Activated CD4-positive, alpha-beta T cell treated with anti-CD3 and anti-CD28 coated beads for 36 hours (primary cell): Measurements from ENCODE around the gene KCNK3. TPM values are rescaled to one million over a fixed set of nuclear protein-coding genes. Genes with fewer than 3 reads are reported as not detected.

Experiments used
- ATAC-seq: fragments of 200-7000 bp; cut with Tn5 transposase; one replicate; pipeline ENCODE4 v1.10.0; 2021; ENCODE audit warnings: mild to moderate bottlenecking, moderate library complexity
- CTCF ChIA-PET: fragments of 350-600 bp; sonication (Branson Sonifier 250); formaldehyde crosslinking; loops from one replicate; lab custom pipeline; 2021; ENCODE audit warnings: antibody characterized with exemption; lab: Charles Lee
- POLR2A ChIA-PET: fragments of 350-600 bp; sonication (Branson Sonifier 250); formaldehyde crosslinking; loops from one replicate; lab custom pipeline; 2021; ENCODE audit warnings: antibody characterized with exemption, inconsistent platforms; lab: Charles Lee
- DNase-seq: peaks from one replicate; pipeline ENCODE4 v3.0.0-alpha.2; 2020
- H3K27ac Mint-ChIP-seq: one replicate; pipeline ENCODE4 v1.8.0; 2021; ENCODE audit warnings: mixed read lengths
- H3K27me3 Mint-ChIP-seq: one replicate; pipeline ENCODE4 v1.8.0; 2021; ENCODE audit warnings: mixed read lengths
- H3K36me3 Mint-ChIP-seq: one replicate; pipeline ENCODE4 v1.8.0; 2021; ENCODE audit warnings: low read depth, mixed read lengths
- H3K4me1 Mint-ChIP-seq: one replicate; pipeline ENCODE4 v1.8.0; 2021; ENCODE audit warnings: mixed read lengths
- H3K4me3 Mint-ChIP-seq: one replicate; pipeline ENCODE4 v1.8.0; 2021; ENCODE audit warnings: mild to moderate bottlenecking, moderate library complexity, mixed read lengths
- H3K9me3 Mint-ChIP-seq: one replicate; pipeline ENCODE4 v1.8.0; 2021; ENCODE audit warnings: low read depth, mixed read lengths
- intact Hi-C, 2 experiments: fragments of 100-400 bp; cut with DNase I in 1 of 2; cut with micrococcal nuclease in 1 of 2; formaldehyde crosslinking; loops; one replicate each; pipeline versions ENCODE4 v1.14.2 to v1.15.1; 2022 to 2024; cut with DNase I, micrococcal nuclease
- total RNA-seq, 2 experiments: library from RNA; stranded (reverse); gene quantifications; one replicate each; pipeline ENCODE4 v1.2.3, GENCODE V29; 2021

KCNK3 gene
- total RNA-seq, 2 experiments from 2014 or later: not detected

DNA sequence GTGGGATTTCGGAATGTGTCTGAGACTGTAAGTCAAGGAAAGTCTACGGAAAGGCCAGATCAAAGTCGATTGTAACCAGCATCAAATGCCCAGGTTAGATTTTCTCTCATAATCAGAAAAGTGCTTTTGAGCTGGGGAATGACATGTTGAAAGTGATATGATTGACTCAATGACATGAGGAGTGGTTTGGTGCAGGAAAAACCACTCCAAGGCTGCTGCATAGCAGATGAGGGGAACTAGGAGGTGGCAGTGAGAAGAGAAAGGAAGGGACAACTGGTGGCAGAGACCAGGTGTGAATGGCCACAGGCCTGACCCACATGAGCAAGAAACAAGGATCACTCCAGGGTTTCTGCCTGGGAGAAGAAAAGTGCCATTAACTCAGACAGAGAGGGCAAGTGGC, 72.4 kb downstream of the KCNK3 start:
- ATAC-seq (no peak), DNase-seq (no peak)
- Mint-ChIP-seq H3K4me1 (peaks cover 39% of the 10 kb centered on the region), H3K27ac (peak overlapping the region; percentile 78), H3K27me3 (no peaks in the 10 kb centered on the region), H3K36me3 (peaks cover 1% of the 10 kb centered on the region), H3K4me3 (peak overlapping the region; percentile 85), H3K9me3 (no peaks in the 10 kb centered on the region)
- intact Hi-C loops: loop anchor here (1.0 to 5.0 kb wide), 4 partner anchors 20 to 888 kb away; partner anchors contain the start of genes ADGRF3 (in 1 of the 2), ASXL2 (in 1 of the 2), RAB10 (in 1 of the 2) and SELENOI (in 1 of the 2)
- ChIA-PET POLR2A (no interaction called here), CTCF (interaction anchor here (0.6 to 1.8 kb wide), 5 partner anchors 14 to 369 kb away, joined by 3 read pairs; no protein-coding TSS in a partner anchor)

DNA sequence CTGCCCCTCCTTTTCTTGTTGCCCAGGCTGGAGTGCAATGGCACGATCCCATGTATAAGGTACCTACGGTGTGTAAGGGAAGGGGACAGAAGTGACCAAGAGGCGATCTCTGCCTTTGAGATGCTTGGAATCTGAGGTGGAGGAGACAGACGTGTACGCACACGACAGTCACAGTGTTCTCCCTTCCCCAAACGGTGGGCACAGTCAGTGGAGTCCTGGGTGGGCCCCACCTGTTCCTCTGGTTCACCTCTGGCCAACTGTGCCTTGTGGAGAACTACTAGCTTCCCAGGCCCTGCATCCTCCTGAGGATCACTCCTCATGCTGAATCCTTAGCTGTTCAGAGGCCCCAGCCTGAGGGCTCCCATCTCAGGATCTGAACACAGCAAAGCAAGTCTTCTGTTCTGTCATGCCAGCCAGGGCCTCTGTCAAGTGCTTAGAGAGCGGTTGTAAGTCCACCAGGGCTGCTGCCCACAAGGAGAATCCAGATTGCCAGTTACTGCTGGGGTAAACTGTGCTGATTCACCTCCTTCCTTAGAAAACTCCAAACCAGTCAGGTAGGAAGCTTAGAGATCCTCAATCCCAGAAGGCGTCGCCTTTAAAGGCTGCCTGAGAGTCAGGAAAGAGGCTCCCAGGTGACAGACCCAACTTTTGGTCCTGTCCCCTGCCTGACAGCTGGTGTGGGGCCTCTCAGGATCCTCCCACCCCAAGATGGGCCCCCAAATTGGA, 73.1 kb downstream of the KCNK3 start:
- intact Hi-C loops: no loop called here
- ATAC-seq (no peak), DNase-seq (no peak)
- peak overlapping the region; percentile 78 for H3K27ac Mint-ChIP-seq
- peaks cover 1% of the 10 kb centered on the region for H3K36me3 Mint-ChIP-seq
- peak overlapping the region; percentile 85 for H3K4me3 Mint-ChIP-seq
- H3K27me3 Mint-ChIP-seq: no peaks in the 10 kb centered on the region
- CTCF ChIA-PET: interaction anchor here (0.6 to 1.8 kb wide), 2 partner anchors 17 to 88 kb away, joined by 3 read pairs; no protein-coding TSS in a partner anchor
- POLR2A ChIA-PET: no interaction called here
- peaks cover 45% of the 10 kb centered on the region for H3K4me1 Mint-ChIP-seq
- no peaks in the 10 kb centered on the region for H3K9me3 Mint-ChIP-seq

DNA sequence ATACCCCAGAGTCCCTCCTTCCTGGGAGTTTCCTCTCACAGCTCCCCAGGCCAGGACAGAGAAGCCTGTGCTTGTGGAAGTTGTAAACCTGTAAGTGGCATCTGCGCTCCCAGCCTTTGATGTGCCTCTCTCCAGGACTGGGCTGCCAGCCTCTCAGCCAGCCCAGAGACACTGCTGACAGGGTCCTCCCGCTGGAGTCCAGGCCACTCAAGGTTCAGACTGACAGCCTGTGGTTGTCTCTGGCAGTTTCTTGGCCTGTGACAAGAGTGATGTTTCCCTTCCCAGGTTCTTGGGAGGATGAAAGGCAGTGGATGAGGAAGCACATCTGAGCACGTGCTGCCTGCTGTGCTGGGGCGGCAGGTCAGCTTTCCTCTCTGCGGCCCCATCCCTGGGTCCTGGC, 74.6 kb downstream of the KCNK3 start:
- intact Hi-C loops: no loop called here
- Mint-ChIP-seq H3K4me3 (no peak overlapping the region), H3K27ac (peak overlapping the region; percentile 44), H3K27me3 (no peaks in the 10 kb centered on the region), H3K9me3 (no peaks in the 10 kb centered on the region), H3K36me3 (peaks cover 8% of the 10 kb centered on the region), H3K4me1 (peaks cover 58% of the 10 kb centered on the region)
- ChIA-PET POLR2A (interaction anchor here (0.6 kb wide), 1 partner anchor 83 kb away, joined by 3 read pairs; no protein-coding TSS in a partner anchor), CTCF (no interaction called here)
- ATAC-seq: no peak
- DNase-seq: no peak

DNA sequence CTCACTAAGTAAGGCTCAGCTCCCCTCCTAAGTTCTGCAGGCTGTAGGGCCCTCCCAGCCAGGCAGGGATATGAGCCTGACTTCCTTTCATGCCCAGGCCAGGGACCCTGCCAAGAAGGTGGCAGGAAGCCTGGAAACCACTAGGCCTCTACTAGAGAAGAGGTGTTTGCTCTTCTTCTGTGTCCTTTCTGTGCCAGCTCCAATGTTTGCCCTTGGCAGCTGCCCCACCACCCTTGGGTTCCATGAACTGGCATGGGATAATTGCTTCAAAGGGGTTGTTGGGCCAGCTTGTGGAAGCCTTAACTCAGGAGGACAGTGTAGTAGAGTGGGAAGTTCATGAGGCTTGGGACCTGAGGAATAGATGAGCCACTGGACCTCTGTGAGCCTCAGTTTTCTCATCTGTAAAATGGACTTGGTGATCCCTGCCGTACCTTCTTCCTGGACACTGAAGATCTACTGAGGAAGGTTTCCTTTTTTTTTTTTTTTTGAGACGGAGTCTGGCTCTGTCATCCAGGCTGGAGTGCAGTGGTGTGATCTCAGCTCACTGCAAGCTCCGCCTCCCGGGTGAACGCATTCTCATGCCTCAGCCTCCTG, 75.5 kb downstream of the KCNK3 start:
- H3K4me1 Mint-ChIP-seq: peaks cover 66% of the 10 kb centered on the region
- CTCF ChIA-PET: interaction anchor here (1.4 kb wide), 1 partner anchor 43 kb away, joined by 3 read pairs; no protein-coding TSS in a partner anchor
- no peak overlapping the region for H3K4me3 Mint-ChIP-seq
- H3K27ac Mint-ChIP-seq: no peak overlapping the region
- H3K36me3 Mint-ChIP-seq: peaks cover 8% of the 10 kb centered on the region
- ATAC-seq (no peak), DNase-seq (no peak)
- no peaks in the 10 kb centered on the region for H3K27me3 Mint-ChIP-seq
- POLR2A ChIA-PET: interaction anchor here (0.6 kb wide), 3 partner anchors 82 to 468 kb away, joined by 3 to 8 read pairs (median 3); no protein-coding TSS in a partner anchor
- H3K9me3 Mint-ChIP-seq: no peaks in the 10 kb centered on the region
- intact Hi-C loops: no loop called here

DNA sequence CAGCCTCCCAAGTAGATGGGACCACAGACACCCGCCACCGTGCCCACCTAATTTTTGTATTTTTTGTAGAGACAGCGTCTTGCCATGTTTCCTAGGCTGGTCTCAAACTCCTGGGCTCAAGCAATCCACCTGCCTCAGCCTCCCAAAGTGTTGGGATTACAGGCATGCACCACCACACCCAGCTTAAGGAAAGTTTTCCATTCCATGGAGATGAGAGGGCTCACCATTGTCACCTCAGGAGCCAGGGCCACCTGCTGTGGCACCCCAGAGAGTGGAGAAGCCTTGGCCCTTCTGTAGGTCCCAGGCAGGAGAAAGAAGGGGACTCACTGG, 76.2 kb downstream of the KCNK3 start:
- DNase-seq (no peak), ATAC-seq (no peak)
- Mint-ChIP-seq H3K4me3 (no peak overlapping the region), H3K27ac (peak overlapping the region; percentile 60), H3K9me3 (no peaks in the 10 kb centered on the region), H3K27me3 (no peaks in the 10 kb centered on the region), H3K36me3 (peaks cover 8% of the 10 kb centered on the region), H3K4me1 (peaks cover 64% of the 10 kb centered on the region)
- POLR2A ChIA-PET: interaction anchor here (0.6 kb wide), 1 partner anchor 468 kb away, joined by 3 read pairs; no protein-coding TSS in a partner anchor
- intact Hi-C loops: no loop called here
- CTCF ChIA-PET: interaction anchor here (0.7 to 1.4 kb wide), 2 partner anchors 36 to 42 kb away, joined by 3 read pairs; no protein-coding TSS in a partner anchor

DNA sequence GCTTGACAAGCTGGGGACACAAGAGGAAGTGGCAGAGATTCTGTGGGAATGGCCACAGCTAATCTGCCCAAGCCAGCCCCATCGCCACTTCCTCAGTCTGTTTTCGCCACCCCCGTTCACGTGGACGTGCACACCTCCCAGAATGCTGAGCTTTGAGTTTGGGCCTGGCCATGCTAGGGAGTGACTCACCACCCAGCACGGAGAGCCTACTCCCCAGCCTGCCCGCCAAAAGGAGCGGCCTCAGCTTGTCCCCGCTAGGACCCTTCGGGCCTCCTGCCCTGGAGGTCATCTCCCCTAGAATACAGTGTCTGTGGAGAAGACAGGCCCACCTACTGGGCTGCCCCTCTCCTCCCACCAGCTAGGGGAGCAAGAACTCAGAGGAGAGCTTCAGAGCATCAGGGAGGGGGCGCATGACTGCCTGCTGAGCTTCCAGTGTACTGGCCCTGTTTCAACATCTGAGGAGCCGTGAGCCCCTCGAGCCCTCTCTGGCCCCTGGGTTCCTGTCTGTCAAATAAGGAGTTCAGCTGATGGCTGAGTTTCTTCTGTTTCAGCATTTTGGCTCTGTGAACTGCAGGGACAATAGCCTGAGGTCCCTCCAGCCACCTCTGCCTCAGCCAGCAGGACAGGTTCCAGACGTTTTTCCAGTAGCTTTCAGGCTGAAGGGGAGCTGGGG, 76.7 kb downstream of the KCNK3 start:
- POLR2A ChIA-PET: no interaction called here
- intact Hi-C loops: no loop called here
- H3K27ac Mint-ChIP-seq: peak overlapping the region; percentile 60
- no peak overlapping the region for H3K4me3 Mint-ChIP-seq
- CTCF ChIA-PET: interaction anchor here (0.7 to 1.4 kb wide), 2 partner anchors 36 to 42 kb away, joined by 3 read pairs; no protein-coding TSS in a partner anchor
- ATAC-seq (peak; percentile 31), DNase-seq (peak; percentile 47)
- H3K9me3 Mint-ChIP-seq: no peaks in the 10 kb centered on the region
- no peaks in the 10 kb centered on the region for H3K27me3 Mint-ChIP-seq
- peaks cover 64% of the 10 kb centered on the region for H3K4me1 Mint-ChIP-seq
- H3K36me3 Mint-ChIP-seq: peaks cover 8% of the 10 kb centered on the region

DNA sequence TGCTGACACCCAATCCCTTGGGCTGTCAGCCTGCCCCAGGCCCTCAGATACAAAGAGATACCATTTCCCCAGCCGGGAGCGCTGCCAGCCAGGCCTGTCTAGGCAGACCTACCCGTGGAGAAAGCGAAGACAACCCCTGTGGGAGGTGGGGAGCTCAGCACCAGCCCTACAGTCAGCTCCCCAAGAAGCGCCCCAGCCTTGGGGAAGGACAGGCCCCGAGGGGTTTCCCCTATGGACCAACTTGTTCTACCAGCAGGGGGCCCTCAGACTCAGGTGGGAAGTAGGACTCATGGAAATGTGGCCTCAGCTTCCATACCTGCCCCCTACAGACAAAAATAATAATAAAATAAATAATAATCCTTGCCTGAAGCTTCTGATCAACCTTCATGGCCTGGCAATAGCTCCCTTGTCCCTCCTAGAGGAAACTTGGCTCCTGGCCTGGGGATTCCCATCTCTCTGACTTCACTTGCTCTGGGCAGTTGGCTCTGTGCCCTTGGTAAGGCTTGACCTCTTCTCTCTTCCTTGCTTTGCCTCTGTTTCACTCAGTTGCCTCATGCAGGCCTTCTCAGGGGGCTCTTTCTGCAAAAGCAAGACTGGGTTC, 78.6 kb downstream of the KCNK3 start:
- DNase-seq: peak; percentile 64
- Mint-ChIP-seq H3K4me3 (no peak overlapping the region), H3K36me3 (peaks cover 8% of the 10 kb centered on the region), H3K4me1 (peaks cover 51% of the 10 kb centered on the region), H3K27me3 (no peaks in the 10 kb centered on the region), H3K9me3 (no peaks in the 10 kb centered on the region), H3K27ac (peak overlapping the region; percentile 58)
- POLR2A ChIA-PET: interaction anchor here (0.6 kb wide), 1 partner anchor 41 kb away, joined by 5 read pairs; no protein-coding TSS in a partner anchor
- ATAC-seq: peak; percentile 28
- CTCF ChIA-PET: interaction anchor here (0.6 to 1.3 kb wide), 5 partner anchors 13 to 1529 kb away, joined by 3 to 5 read pairs (median 3); no protein-coding TSS in a partner anchor
- intact Hi-C loops: no loop called here

DNA sequence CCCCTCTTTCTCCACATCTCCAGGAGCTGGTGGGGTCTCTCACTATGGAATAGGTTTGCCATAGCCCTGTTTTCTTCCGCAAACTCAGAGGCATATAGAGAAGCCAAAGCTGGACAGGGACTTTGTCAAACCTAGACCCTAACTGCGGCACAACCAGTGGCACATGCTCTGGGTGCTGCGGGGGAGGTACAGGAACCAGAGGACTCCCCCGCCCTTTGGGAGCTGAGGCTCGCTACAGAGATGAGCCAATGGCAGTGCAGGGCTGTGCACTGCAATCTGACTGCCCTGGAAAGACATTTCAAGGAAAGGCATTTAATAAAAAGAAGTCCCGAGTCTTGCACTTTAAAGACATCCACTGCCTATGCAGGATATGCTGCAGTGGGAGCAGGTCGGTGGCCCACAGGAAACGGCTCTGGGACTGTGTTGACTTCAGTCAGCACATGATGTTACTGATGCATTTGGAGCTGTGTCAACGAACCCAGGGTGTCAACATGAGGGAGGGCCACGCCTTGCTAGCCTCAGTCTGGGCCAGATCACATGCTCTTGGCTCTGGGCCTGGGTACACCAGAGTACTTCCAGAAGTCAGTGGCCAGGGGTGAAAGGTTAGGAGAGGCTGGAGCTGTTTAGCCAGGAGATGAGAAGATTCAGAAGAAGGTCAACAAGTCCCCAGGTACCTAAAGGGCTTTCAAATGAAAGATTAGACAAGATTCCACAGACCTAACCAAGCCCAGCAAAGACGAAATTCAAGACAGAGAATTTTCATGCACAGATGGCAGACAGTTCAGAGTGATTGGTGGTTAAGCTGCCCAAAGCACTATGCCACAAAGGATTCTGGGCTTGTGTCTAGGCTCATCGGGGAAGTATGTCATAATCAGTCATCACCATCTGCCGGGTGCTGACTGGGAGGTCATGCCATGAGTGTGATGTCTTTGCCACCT, 79.8 kb downstream of the KCNK3 start:
- H3K4me1 Mint-ChIP-seq: peaks cover 41% of the 10 kb centered on the region
- peak overlapping the region; percentile 49 for H3K27ac Mint-ChIP-seq
- no peaks in the 10 kb centered on the region for H3K27me3 Mint-ChIP-seq
- intact Hi-C loops: no loop called here
- DNase-seq (peak; percentile 55), ATAC-seq (peak; percentile 77)
- no peaks in the 10 kb centered on the region for H3K9me3 Mint-ChIP-seq
- ChIA-PET CTCF (interaction anchor here (0.7 to 1.3 kb wide), 3 partner anchors 10 to 74 kb away, joined by 4 read pairs; no protein-coding TSS in a partner anchor), POLR2A (no interaction called here)
- no peak overlapping the region for H3K4me3 Mint-ChIP-seq
- peaks cover 14% of the 10 kb centered on the region for H3K36me3 Mint-ChIP-seq

DNA sequence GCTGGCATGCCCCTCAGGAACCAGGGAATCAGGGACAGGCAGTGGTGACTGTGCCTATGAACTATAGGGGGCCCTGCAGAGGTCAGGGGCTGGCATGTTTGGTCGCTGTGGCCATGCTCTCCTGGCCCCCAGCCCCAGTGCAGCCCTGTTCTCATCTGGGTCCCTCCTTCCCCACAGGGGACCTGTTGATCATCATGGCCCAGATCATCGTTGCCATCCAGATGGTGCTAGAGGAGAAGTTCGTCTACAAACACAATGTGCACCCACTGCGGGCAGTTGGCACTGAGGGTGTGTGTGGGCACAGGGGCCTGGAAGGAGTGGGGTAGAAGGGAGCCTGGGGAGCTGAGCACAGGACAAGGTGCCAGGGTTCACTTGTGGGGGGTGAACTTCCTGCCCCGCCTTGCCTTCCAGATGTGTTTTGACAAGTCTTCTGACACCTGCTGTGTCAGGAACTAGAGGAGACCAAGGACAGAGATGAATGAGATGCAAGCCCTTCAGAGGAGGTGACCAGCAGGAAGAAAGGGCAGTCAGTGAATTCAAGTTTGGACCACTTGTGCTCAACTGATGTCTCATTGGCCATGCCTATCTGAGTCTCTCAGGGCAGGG, 83.8 kb downstream of the KCNK3 start:
- ChIA-PET POLR2A (no interaction called here), CTCF (no interaction called here)
- intact Hi-C loops: no loop called here
- Mint-ChIP-seq H3K4me1 (peaks cover 30% of the 10 kb centered on the region), H3K27ac (peak overlapping the region; percentile 47), H3K4me3 (no peak overlapping the region), H3K9me3 (no peaks in the 10 kb centered on the region), H3K27me3 (no peaks in the 10 kb centered on the region), H3K36me3 (peaks cover 34% of the 10 kb centered on the region)
- ATAC-seq: no peak
- no peak for DNase-seq

DNA sequence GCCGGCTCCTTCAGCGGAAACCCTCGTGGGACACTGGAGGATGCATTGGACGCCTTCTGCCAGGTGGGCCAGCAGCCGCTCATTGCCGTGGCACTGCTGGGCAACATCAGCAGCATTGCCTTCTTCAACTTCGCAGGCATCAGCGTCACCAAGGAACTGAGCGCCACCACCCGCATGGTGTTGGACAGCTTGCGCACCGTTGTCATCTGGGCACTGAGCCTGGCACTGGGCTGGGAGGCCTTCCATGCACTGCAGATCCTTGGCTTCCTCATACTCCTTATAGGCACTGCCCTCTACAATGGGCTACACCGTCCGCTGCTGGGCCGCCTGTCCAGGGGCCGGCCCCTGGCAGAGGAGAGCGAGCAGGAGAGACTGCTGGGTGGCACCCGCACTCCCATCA, 85.6 kb downstream of the KCNK3 start:
- Mint-ChIP-seq H3K9me3 (no peaks in the 10 kb centered on the region), H3K27ac (peak overlapping the region; percentile 56), H3K4me3 (no peak overlapping the region), H3K36me3 (peaks cover 34% of the 10 kb centered on the region), H3K27me3 (no peaks in the 10 kb centered on the region), H3K4me1 (peaks cover 12% of the 10 kb centered on the region)
- ATAC-seq: no peak
- CTCF ChIA-PET: interaction anchor here (0.5 to 0.6 kb wide), 2 partner anchors 33 to 43 kb away, joined by 3 read pairs; no protein-coding TSS in a partner anchor
- DNase-seq: no peak
- intact Hi-C loops: no loop called here
- POLR2A ChIA-PET: no interaction called here
